Endodermal cell (in vitro differentiated cells): ENCODE results near the gene CCDC9B. TPM values are rescaled to one million over a fixed set of nuclear protein-coding genes. Genes with fewer than 3 reads are reported as not detected.

Experiments
- DNase-seq: peaks from one replicate; pipeline ENCODE4 v3.0.0-alpha.2; 2017
- H3K27ac ChIP-seq: 2 replicates; pipeline ENCODE4 v1.5.1; 2013; ENCODE audit warnings: mild to moderate bottlenecking, low read depth, low read length, moderate library complexity
- H3K27me3 ChIP-seq: 2 replicates; pipeline ENCODE4 v1.6.1; 2013; ENCODE audit warnings: mild to moderate bottlenecking, low read length, moderate library complexity; ENCODE audit not compliant: insufficient read depth, control insufficient read depth, poor library complexity, severe bottlenecking
- H3K36me3 ChIP-seq: 2 replicates; pipeline ENCODE4 v1.7.0; 2013; ENCODE audit warnings: mild to moderate bottlenecking, low read length, moderate library complexity; ENCODE audit not compliant: control insufficient read depth, insufficient read depth
- H3K4me1 ChIP-seq: one replicate; pipeline ENCODE4 v1.7.0; 2013; ENCODE audit warnings: low read length; ENCODE audit not compliant: control insufficient read depth, insufficient read depth
- H3K4me3 ChIP-seq: 2 replicates; pipeline ENCODE4 v1.5.1; 2013; ENCODE audit warnings: mild to moderate bottlenecking, low read length, moderate library complexity
- H3K9ac ChIP-seq: 2 replicates; pipeline ENCODE4 v1.6.1; 2013; ENCODE audit warnings: mild to moderate bottlenecking, low read length, moderate library complexity; ENCODE audit not compliant: poor library complexity, severe bottlenecking; ENCODE audit errors: extremely low read depth
- H3K9me3 ChIP-seq: 2 replicates; pipeline ENCODE4 v1.6.1; 2013; ENCODE audit warnings: mild to moderate bottlenecking, low read length, moderate library complexity; ENCODE audit not compliant: control insufficient read depth
- H3K27ac Mint-ChIP-seq: 2 replicates; pipeline ENCODE4 v1.8.0; 2020; ENCODE audit warnings: mixed read lengths
- H3K27me3 Mint-ChIP-seq: 2 replicates; pipeline ENCODE4 v1.8.0; 2021; ENCODE audit warnings: mild to moderate bottlenecking, mixed read lengths; ENCODE audit not compliant: insufficient read depth
- H3K36me3 Mint-ChIP-seq: 2 replicates; pipeline ENCODE4 v1.8.0; 2020; ENCODE audit warnings: low read depth, mixed read lengths
- H3K4me1 Mint-ChIP-seq: 2 replicates; pipeline ENCODE4 v1.8.0; 2020; ENCODE audit warnings: mixed read lengths
- H3K4me3 Mint-ChIP-seq: 2 replicates; pipeline ENCODE4 v1.8.0; 2020; ENCODE audit warnings: mild to moderate bottlenecking, moderate library complexity, mixed read lengths
- H3K9me3 Mint-ChIP-seq: 2 replicates; pipeline ENCODE4 v1.8.0; 2020; ENCODE audit warnings: mild to moderate bottlenecking, mixed read lengths
- WGBS, 2 experiments: methylation state at CpG; one replicate each; pipeline versions ENCODE4 v1.1.5 to v1.1.7; 2013; ENCODE audit warnings: missing lambda C conversion rate in 2 of 2, mixed read lengths in 1 of 2; ENCODE audit not compliant: insufficient coverage in 1 of 2, insufficient read length in 1 of 2; 5-methylcytosine and 5-hydroxymethylcytosine counted together
- total RNA-seq, 2 donors: library from RNA; stranded (reverse); fragmentation: NEBNext Ultra II Directional in 1 of 2; extraction: Animal tissue kit (Norgen Biotek cat#: 25700) in 1 of 2; gene quantifications; 2 replicates in 1 of 2; 3 replicates in 1 of 2; pipeline ENCODE4 v1.2.1, GENCODE V29; 2021
- TF ChIP-seq, protein P1 (sequence below): fragments of 200-600 bp; sonication (generic); conservative IDR thresholded peaks from 2 replicates; pipeline ENCODE4 v1.5.0; 2021; ENCODE audit warnings: antibody characterized with exemption, mild to moderate bottlenecking

CCDC9B gene
- total RNA-seq, 2 donors from 2014 or later = 0.15 to 0.42 TPM

DNA sequence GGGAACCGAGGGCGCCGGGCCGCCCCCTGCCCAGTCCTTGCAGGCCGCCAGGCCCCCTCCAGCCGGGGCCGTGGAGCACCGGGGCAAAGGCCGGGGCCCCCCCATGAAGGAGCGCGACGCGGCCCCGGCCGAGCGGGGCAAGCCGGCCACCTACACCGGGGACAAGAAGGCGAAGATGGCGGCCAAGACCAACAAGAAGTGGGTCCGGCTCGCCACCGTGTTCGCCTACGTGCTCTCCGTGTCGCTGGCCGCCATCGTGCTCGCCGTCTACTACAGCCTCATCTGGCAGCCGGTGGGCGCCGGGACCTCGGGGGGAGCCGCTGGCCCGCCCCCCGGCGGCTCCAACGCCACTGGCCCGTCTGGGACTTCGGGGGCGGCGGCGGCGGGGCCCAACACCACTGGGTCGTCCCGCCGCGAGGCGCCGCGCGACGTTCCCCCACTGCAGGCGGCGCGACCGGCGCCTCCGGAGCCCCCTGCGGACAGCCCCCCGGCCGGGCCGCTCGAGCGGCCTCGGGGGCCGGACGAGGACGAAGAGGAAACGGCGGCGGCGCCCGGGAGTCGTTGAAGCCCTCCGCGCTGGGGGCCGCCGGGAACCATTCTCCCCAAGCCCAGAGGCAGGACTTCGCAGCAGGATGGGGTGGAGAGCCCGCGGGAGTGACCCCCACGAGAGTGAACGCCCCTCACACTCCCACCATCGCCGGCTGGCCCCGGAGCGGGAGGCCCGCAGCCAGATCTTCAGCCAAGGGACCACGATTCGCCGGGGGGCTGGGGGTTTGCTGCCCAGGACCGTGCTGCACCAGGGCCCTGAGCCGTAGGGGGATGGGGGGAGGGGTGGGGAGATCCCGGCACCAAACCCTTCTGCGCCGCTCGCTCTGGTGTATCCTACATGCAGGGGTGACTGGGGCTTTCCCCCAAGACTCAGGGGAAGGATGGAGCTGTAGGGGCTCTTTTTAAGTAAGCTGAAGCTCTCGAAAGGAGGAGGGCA, 16.5 kb downstream of the CCDC9B start:
- Mint-ChIP-seq H3K36me3 (no peaks in the 10 kb centered on the region), H3K4me1 (peaks cover 17% of the 10 kb centered on the region), H3K27me3 (peaks cover 66% of the 10 kb centered on the region), H3K9me3 (no peaks in the 10 kb centered on the region), H3K27ac (no peak overlapping the region), H3K4me3 (peak overlapping the region; percentile 52)
- DNase-seq = peak; percentile 72
- Histone ChIP-seq H3K4me1 (no peaks in the 10 kb centered on the region), H3K27ac (no peak overlapping the region), H3K36me3 (no peaks in the 10 kb centered on the region), H3K9ac (no peak overlapping the region), H3K4me3 (peak overlapping the region; percentile 64), H3K9me3 (no peaks in the 10 kb centered on the region), H3K27me3 (peaks cover 58% of the 10 kb centered on the region)
- WGBS, 2 experiments = 2 to 3% methylated on average over 20 to 101 of the region's 101 CpGs
- TF ChIP-seq, protein P1, sequence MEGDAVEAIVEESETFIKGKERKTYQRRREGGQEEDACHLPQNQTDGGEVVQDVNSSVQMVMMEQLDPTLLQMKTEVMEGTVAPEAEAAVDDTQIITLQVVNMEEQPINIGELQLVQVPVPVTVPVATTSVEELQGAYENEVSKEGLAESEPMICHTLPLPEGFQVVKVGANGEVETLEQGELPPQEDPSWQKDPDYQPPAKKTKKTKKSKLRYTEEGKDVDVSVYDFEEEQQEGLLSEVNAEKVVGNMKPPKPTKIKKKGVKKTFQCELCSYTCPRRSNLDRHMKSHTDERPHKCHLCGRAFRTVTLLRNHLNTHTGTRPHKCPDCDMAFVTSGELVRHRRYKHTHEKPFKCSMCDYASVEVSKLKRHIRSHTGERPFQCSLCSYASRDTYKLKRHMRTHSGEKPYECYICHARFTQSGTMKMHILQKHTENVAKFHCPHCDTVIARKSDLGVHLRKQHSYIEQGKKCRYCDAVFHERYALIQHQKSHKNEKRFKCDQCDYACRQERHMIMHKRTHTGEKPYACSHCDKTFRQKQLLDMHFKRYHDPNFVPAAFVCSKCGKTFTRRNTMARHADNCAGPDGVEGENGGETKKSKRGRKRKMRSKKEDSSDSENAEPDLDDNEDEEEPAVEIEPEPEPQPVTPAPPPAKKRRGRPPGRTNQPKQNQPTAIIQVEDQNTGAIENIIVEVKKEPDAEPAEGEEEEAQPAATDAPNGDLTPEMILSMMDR = no peak

DNA sequence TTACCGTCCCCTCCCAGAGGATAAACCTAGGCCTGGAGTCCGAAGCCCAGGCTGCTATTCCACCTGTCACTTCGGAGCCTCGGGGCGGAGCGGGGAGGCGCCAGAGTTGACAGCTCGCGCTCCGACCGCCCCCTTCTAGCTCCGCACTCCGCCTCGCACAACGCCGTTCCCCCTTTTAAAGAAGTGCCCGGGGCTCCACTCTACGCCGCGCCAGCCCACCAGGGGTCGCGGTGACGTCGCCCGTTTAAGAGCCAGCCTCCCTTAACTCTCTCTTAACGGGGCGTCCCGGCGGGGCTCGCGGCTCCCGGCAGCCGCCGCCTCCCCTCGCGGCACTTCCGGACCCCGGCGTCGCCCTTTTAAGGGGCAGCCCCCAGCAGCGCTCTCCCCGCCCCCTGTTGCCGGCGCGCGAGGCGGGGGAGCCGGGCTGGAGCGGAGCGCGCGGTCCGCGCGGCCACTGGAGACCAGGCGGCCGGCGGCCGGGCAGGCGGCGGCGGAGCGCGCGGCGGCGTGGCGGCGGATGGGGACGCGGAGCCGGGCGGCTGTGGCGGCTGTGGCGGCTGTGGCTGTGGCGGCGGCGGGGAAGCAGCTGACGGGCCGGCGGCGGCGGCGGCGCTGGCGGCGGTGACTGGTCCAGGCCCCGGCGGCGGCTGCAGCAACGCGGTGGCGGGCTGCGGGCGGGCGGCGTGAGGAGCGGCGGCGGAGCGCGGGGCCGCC, 17.3 kb downstream of the CCDC9B start, which contains the start of gene INAFM2:
Gene INAFM2 (plus strand): TSS at position 454 of the 714 bp plus-strand sequence. CDS start 364 bp downstream, outside the sequence.
- Histone ChIP-seq H3K36me3 (no peaks in the 10 kb centered on the region), H3K9ac (no peak within 1 kb of the TSS), H3K9me3 (no peaks in the 10 kb centered on the region), H3K4me3 (peak within 1 kb of the TSS; percentile 74), H3K27ac (no peak within 1 kb of the TSS), H3K27me3 (peaks cover 58% of the 10 kb centered on the region), H3K4me1 (no peaks in the 10 kb centered on the region)
- peaks cover 17% of the 10 kb centered on the region for H3K4me1 Mint-ChIP-seq
- no peaks in the 10 kb centered on the region for H3K9me3 Mint-ChIP-seq
- H3K27me3 Mint-ChIP-seq = peaks cover 64% of the 10 kb centered on the region
- peak within 1 kb of the TSS; percentile 52 for H3K4me3 Mint-ChIP-seq
- H3K27ac Mint-ChIP-seq = no peak within 1 kb of the TSS
- H3K36me3 Mint-ChIP-seq = no peaks in the 10 kb centered on the region
- TF ChIP-seq, protein P1 = peak; percentile 80
- DNase-seq = peak; percentile 98
- 0% methylated on average over 22 to 103 of the region's 103 CpGs for WGBS, 2 experiments

DNA sequence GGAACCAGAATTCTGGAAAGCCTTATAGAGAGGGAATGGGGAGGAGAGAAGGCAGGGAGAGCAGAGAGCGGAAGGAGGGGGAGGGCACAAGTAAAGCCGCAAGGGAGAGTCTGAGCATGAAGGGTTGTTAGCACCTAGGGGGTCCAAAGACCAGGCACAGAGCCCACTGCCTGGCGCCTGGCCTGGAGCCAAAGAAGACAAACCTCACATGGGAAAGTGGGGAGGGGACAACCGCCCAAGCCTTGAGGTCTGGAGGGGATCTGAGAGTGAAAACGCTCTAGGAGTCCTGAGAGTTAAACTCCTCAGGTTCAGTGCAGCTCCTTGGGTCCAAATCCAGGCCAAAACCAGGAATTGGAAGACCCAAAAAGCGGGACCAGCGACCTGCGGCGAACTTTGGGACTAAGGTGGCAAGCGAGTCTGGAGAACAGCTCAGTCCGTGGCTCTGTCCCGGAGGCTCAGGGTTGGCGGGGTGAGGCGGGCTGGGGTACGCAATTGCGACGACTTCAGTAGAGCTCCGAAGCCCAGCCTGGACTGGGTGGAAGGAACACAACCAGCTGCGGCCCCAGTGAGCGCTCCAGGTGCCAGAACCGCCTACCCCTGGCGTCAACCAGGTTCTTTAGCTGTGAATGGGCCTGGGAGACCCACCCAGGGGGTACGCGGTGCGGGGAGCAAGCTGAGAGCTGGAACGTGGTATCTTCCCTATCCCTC, 18.1 kb downstream of the CCDC9B start:
- H3K9me3 ChIP-seq = no peaks in the 10 kb centered on the region
- H3K36me3 Mint-ChIP-seq = no peaks in the 10 kb centered on the region
- H3K9ac ChIP-seq = no peak overlapping the region
- H3K27me3 ChIP-seq = peaks cover 51% of the 10 kb centered on the region
- WGBS, 2 experiments = 13 to 24% methylated on average over 16 to 26 of the region's 26 CpGs
- no peak overlapping the region for H3K27ac ChIP-seq
- DNase-seq = no peak
- no peaks in the 10 kb centered on the region for H3K4me1 ChIP-seq
- H3K9me3 Mint-ChIP-seq = no peaks in the 10 kb centered on the region
- TF ChIP-seq, protein P1 = no peak
- H3K27ac Mint-ChIP-seq = no peak overlapping the region
- no peaks in the 10 kb centered on the region for H3K36me3 ChIP-seq
- peaks cover 15% of the 10 kb centered on the region for H3K4me1 Mint-ChIP-seq
- H3K4me3 Mint-ChIP-seq = peak overlapping the region; percentile 52
- H3K27me3 Mint-ChIP-seq = peaks cover 63% of the 10 kb centered on the region
- H3K4me3 ChIP-seq = peak overlapping the region; percentile 74
